K562 (cell line): ENCODE measurements around the gene ERN1. TPM values are rescaled to one million over a fixed set of nuclear protein-coding genes. Genes with fewer than 3 reads are reported as not detected.

Source experiments
- ATAC-seq: fragments of 200-7000 bp; cut with Tn5 transposase; 3 replicates; pipeline ENCODE4 v1.9.1; 2020; ENCODE audit warnings: moderate library complexity
- BruUV-seq: library from RNA; stranded (reverse); fragments of 400-500 nt; replicated peaks from 2 replicates; lab custom pipeline; 2021; lab: Mats Ljungman, UMichigan
- CTCF ChIA-PET: fragments of 300-600 bp; formaldehyde crosslinking; extraction: SDS; loops from one replicate; lab custom pipeline; 2021; ENCODE audit warnings: low intra/inter-chr PET ratio; lab: Yijun Ruan, JAX
- POLR2A ChIA-PET: fragments of 300-600, 350-650 bp; sonication (Branson Sonifier 250); formaldehyde crosslinking; extraction: SDS; loops from one replicate; lab custom pipeline; 2021; ENCODE audit warnings: antibody characterized with exemption, inconsistent platforms; lab: Yijun Ruan, JAX
- DNase-seq, 4 experiments: peaks; one replicate each; pipeline versions ENCODE4 v3.0.0 to v3.0.0-alpha.2; 2011 to 2018; ENCODE audit warnings: low spot score in 3 of 4, mixed read lengths in 3 of 4; ENCODE audit errors: extremely low read depth in 1 of 4
- FAIRE-seq: peaks from 2 replicates; lab custom pipeline; 2011; peaks lifted over from hg19 to GRCh38; lab: Jason Lieb, UNC
- H2AFZ ChIP-seq: 2 replicates; pipeline ENCODE4 v1.6.0; 2011; ENCODE audit warnings: low read depth, low read length, control low read depth, inconsistent platforms
- H3K27ac ChIP-seq: fragments of 200-600 bp; 3 replicates; pipeline ENCODE4 v1.8.0; 2011; ENCODE audit warnings: low read depth, mild to moderate bottlenecking, control low read depth, inconsistent platforms, low read length, moderate library complexity, mixed read lengths; ENCODE audit errors: extremely low read depth
- H3K27me3 ChIP-seq, 2 experiments: fragments of 300-600 bp in 1 of 2; 2 replicates in 1 of 2; 3 replicates in 1 of 2; pipeline versions ENCODE4 v1.6.0 to v1.8.0; 2011; ENCODE audit warnings: inconsistent platforms in 2 of 2, low read length in 2 of 2, mild to moderate bottlenecking in 1 of 2, mixed read lengths in 1 of 2, moderate library complexity in 1 of 2; ENCODE audit not compliant: control insufficient read depth in 2 of 2, insufficient read depth in 2 of 2
- H3K36me3 ChIP-seq: fragments of 300-600 bp; 3 replicates; pipeline ENCODE4 v1.8.0; 2011; ENCODE audit warnings: mild to moderate bottlenecking, low read length, inconsistent platforms; ENCODE audit not compliant: control insufficient read depth, insufficient read depth
- H3K4me1 ChIP-seq, 2 experiments: fragments of 200-600 bp in 1 of 2; replicated peaks in 1 of 2; 2 replicates in 1 of 2; 3 replicates in 1 of 2; pipeline versions ENCODE4 v1.5.1 to v1.8.0; 2011; ENCODE audit warnings: inconsistent platforms in 2 of 2, low read length in 2 of 2, mild to moderate bottlenecking in 1 of 2, mixed read lengths in 1 of 2, moderate library complexity in 1 of 2; ENCODE audit not compliant: control insufficient read depth in 2 of 2, insufficient read depth in 2 of 2
- H3K4me2 ChIP-seq: 2 replicates; pipeline ENCODE4 v1.6.1; 2011; ENCODE audit warnings: low read length, control low read depth, inconsistent platforms, mixed read lengths; ENCODE audit not compliant: insufficient read depth
- H3K4me3 ChIP-seq: fragments of 200-600 bp; sonication (generic), shearing (Covaris generic); 2 replicates; pipeline ENCODE4 v1.5.1; 2016; ENCODE audit warnings: control low read depth, inconsistent platforms
- H3K79me2 ChIP-seq: fragments of 200-600 bp; 3 replicates; pipeline ENCODE4 v1.8.0; 2011; ENCODE audit warnings: low read length, inconsistent platforms; ENCODE audit not compliant: control insufficient read depth, insufficient read depth
- H3K9ac ChIP-seq, 2 experiments: 2 replicates each; pipeline versions ENCODE4 v1.6.0 to v1.6.1; 2011; ENCODE audit warnings: low read depth in 2 of 2, low read length in 2 of 2, control low read depth in 1 of 2, inconsistent platforms in 1 of 2, mild to moderate bottlenecking in 1 of 2, mixed read lengths in 1 of 2; ENCODE audit not compliant: insufficient read depth in 1 of 2
- H3K9me1 ChIP-seq: one replicate; pipeline ENCODE4 v1.6.0; 2011; ENCODE audit warnings: inconsistent platforms, mild to moderate bottlenecking, low read length, moderate library complexity; ENCODE audit not compliant: control insufficient read depth, insufficient read depth
- H3K9me3 ChIP-seq: replicated peaks from 2 replicates; pipeline ENCODE4 v1.5.1; 2011; ENCODE audit warnings: low read depth, low read length, inconsistent platforms; ENCODE audit not compliant: control insufficient read depth, insufficient read depth
- H4K20me1 ChIP-seq: replicated peaks from 2 replicates; pipeline ENCODE4 v1.6.1; 2011; ENCODE audit warnings: low read length, inconsistent platforms, mixed read lengths; ENCODE audit not compliant: control insufficient read depth, insufficient read depth
- CCNT2 ChIP-seq: IDR thresholded peaks from 2 replicates; pipeline ENCODE4 v1.6.1; 2011; ENCODE audit warnings: borderline replicate concordance, low read depth, mild to moderate bottlenecking, moderate library complexity, mixed read lengths, low read length; ENCODE audit not compliant: insufficient read length; ENCODE audit errors: extremely low read depth
- NFRKB ChIP-seq: fragments of 450-650 bp; IDR thresholded peaks from 2 replicates; pipeline ENCODE4 v1.6.1; 2016; ENCODE audit warnings: low read depth
- SPI1 ChIP-seq: IDR thresholded peaks from 2 replicates; pipeline ENCODE4 v1.6.1; 2011; ENCODE audit warnings: low read depth, low read length, control low read depth, borderline replicate concordance
- WGBS: fragments of 100-300 bp; shearing (Covaris generic); methylation state at CpG from one replicate; pipeline ENCODE4 v1.1.6; 2016; ENCODE audit warnings: low coverage, mixed read lengths; ENCODE audit not compliant: insufficient coverage; ENCODE audit errors: missing lambda C conversion rate; 5-methylcytosine and 5-hydroxymethylcytosine counted together
- in situ Hi-C: fragments of 300-500 bp; cut with MboI; formaldehyde crosslinking; loops from 4 replicates; pipeline ENCODE4 v1.15.0; 2018; ENCODE audit warnings: inconsistent platforms, mixed read lengths
- intact Hi-C: fragments of 100-400 bp; cut with micrococcal nuclease; formaldehyde crosslinking; loops from 2 replicates; pipeline ENCODE4 v1.14.2; 2022
- polyA plus RNA-seq, 8 experiments: library from polyadenylated mRNA; depleted of rRNA in 4 of 8; stranded (reverse) in 5 of 8; unstranded in 3 of 8; fragments of >200 nt; fragmentation: Nextera tagmentation in 2 of 8; fragmentation: Illumina TruSeq in 1 of 8; extraction: Ambion mirVana in 2 of 8; extraction: Trizol in 1 of 8; gene quantifications; 2 replicates each; pipeline versions ENCODE4 v1.2.1 to v1.2.3, GENCODE V29; 2011 to 2014; ENCODE audit warnings: inconsistent platforms in 1 of 8, missing spikeins in 1 of 8
- total RNA-seq, 7 experiments: library from RNA; depleted of rRNA in 6 of 7; stranded (reverse); fragments of >200 nt in 6 of 7; fragmentation: Illumina TruSeq in 2 of 7; extraction: Trizol in 2 of 7; gene quantifications; 2 replicates each; pipeline versions ENCODE4 v1.2.1 to v1.2.3, GENCODE V29; 2011 to 2021; ENCODE audit warnings: low replicate concordance in 1 of 7

ERN1 gene
- total and polyA plus RNA-seq, 9 of the 15 experiments (the other 6 are each of a cell fraction or from before 2014, with no cell fraction given), result 2.1 to 22.5 (median 7.3) TPM

GRCh38 chr17:64135000-64135399 lies 5.1 kb upstream of the ERN1 start:
- H3K79me2 ChIP-seq, result no peaks in the 10 kb centered on the region
- no peaks in the 10 kb centered on the region for H4K20me1 ChIP-seq
- no peak overlapping the region for H3K4me3 ChIP-seq
- H3K27me3 ChIP-seq, result no peaks in the 10 kb centered on the region
- H3K36me3 ChIP-seq, result no peaks in the 10 kb centered on the region
- no TSS peak for BruUV-seq
- no peak overlapping the region for H2AFZ ChIP-seq
- TF ChIP-seq NFRKB (no peak), SPI1 (peak; percentile 4; the same call in 1 of the 2 replicates), CCNT2 (no peak)
- TF ChIP-seq, all 486 proteins: peak for 1
- Histone ChIP-seq H3K9ac (no peak overlapping the region), H3K9me3 (no peaks in the 10 kb centered on the region), H3K9me1 (no peaks in the 10 kb centered on the region), H3K4me1 (peaks cover 10 to 11% of the 10 kb centered on the region in 2 experiments; a peak in 3 of 5 replicates), H3K4me2 (no peak overlapping the region), H3K27ac (no peak overlapping the region)
- intact Hi-C loops (loop anchor here (5.0 kb wide), 2 partner anchors 147 to 218 kb away; partner anchors contain the start of gene GH1), in situ Hi-C loops (loop anchor here (5.0 to 10.0 kb wide), 3 partner anchors 73 to 223 kb away; partner anchors contain the start of gene CSHL1)
- WGBS, result 23% methylated on average over 6 of the region's 6 CpGs
- ATAC-seq (no peak), DNase-seq (no peak), FAIRE-seq (no peak)
- CTCF ChIA-PET, result interaction anchor here (1.1 kb wide), 1 partner anchor 232 kb away, joined by 4 read pairs; no protein-coding TSS in a partner anchor
- POLR2A ChIA-PET, result interaction anchor here (1.5 kb wide), 1 partner anchor 10 kb away, joined by 8 read pairs; no protein-coding TSS in a partner anchor
